ENCODE measurements around the gene STK35.

The STK35 gene

GRCh38 chr20:2104236-2104635, 2.6 kb downstream of the STK35 start:
- DNase-seq (ENCODE audit: low read depth): no peak

GRCh38 chr20:2108498-2108897, 6.9 kb downstream of the STK35 start:
- no peak for DNase-seq (ENCODE audit: low read depth)

- DNase-seq (ENCODE audit: low read depth): no peak
Observed at GRCh38 chr20:2108987-2109386, 7.4 kb downstream of the STK35 start.

- DNase-seq (ENCODE audit: low read depth): no peak
Observed at GRCh38 chr20:2109425-2110210, 8.0 kb downstream of the STK35 start.

- no peak for DNase-seq (ENCODE audit: low read depth)
Observed at GRCh38 chr20:2112910-2113309, 11.3 kb downstream of the STK35 start.

- no peak for DNase-seq (ENCODE audit: low read depth)
Observed at GRCh38 chr20:2114127-2114959, 12.7 kb downstream of the STK35 start.

GRCh38 chr20:2114990-2115681, 13.5 kb downstream of the STK35 start:
- DNase-seq (ENCODE audit: low read depth): no peak

- no peak for DNase-seq (ENCODE audit: low read depth)
Observed at GRCh38 chr20:2116170-2116940, 14.7 kb downstream of the STK35 start.

GRCh38 chr20:2118783-2119182, 17.2 kb downstream of the STK35 start:
- DNase-seq (ENCODE audit: low read depth): no peak

- no peak for DNase-seq (ENCODE audit: low read depth)
Observed at GRCh38 chr20:2122936-2123335, 21.3 kb downstream of the STK35 start.

GRCh38 chr20:2123720-2124119, 22.1 kb downstream of the STK35 start:
- no peak for DNase-seq (ENCODE audit: low read depth)

- DNase-seq (ENCODE audit: low read depth): no peak
Observed at GRCh38 chr20:2124564-2125213, 23.1 kb downstream of the STK35 start.

- no peak for DNase-seq (ENCODE audit: low read depth)
Observed at GRCh38 chr20:2125474-2126112, 24.0 kb downstream of the STK35 start.

- DNase-seq (ENCODE audit: low read depth): no peak
Observed at GRCh38 chr20:2127238-2127637, 25.6 kb downstream of the STK35 start.

GRCh38 chr20:2128542-2128941, 26.9 kb downstream of the STK35 start:
- no peak for DNase-seq (ENCODE audit: low read depth)

- DNase-seq (ENCODE audit: low read depth): no peak
Observed at GRCh38 chr20:2130062-2130591, 28.5 kb downstream of the STK35 start.

- DNase-seq (ENCODE audit: low read depth): no peak
Observed at GRCh38 chr20:2130683-2131082, 29.1 kb downstream of the STK35 start.

GRCh38 chr20:2131366-2131765, 29.7 kb downstream of the STK35 start:
- DNase-seq (ENCODE audit: low read depth): no peak

- no peak for DNase-seq (ENCODE audit: low read depth)
Observed at GRCh38 chr20:2132461-2132901, 30.9 kb downstream of the STK35 start.

- DNase-seq (ENCODE audit: low read depth): no peak
Observed at GRCh38 chr20:2133318-2134183, 31.9 kb downstream of the STK35 start.

Measured in stimulated activated CD8-positive, alpha-beta memory T cell treated with anti-CD3 and anti-CD28 coated beads, Interleukin-15, amount 100 ng/mL, for 1 hour (primary cell).